NOMO-1 treated with dmso at 0.1 percent for 144 hours (cell line): ENCODE results near the gene SMIM17.
"Not testable (repeated sequence)": the region's sequence is repeated elsewhere in the genome, so short reads cannot be mapped to it uniquely, and the experiment has no call there.

Experiments used
- DNase-seq: peaks from one replicate; lab custom pipeline; 2025; ENCODE audit not compliant: unreplicated experiment; lab: John Stamatoyannopoulos, UW

Gene SMIM17

DNA sequence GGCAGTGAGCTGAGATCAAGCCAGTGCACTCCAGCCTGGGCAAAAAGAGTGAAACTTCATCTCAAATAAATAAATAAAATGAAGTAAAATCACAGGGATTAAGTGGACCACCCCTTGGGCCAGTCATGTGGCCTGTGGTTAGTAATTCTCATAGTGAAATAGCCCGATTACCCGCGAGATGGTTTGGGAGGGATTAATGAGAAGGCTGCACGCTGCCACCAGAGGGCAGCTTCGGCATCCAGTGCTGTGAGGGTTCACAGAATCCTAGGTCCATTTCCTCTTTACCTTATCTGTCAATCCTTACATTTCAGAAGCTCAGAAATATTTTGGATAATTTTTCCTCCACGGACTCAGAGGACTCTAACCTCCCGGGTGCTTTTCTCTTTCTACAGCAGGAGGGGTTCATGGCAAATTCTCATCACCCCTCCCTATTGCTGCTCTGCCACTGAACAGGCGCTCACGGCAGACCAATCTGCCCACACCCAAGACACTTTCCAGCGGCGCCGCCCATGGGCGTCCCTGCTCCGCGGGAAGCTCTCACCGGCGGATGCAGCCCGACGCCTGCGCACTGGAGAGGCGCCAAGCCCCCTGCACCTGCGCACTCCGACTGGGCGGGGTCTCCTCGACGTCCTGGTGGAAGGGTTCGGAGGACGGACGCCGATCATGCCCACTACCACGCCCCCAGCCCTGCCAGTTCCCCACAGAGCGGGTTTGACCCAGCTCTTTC is 17.6 kb downstream of the SMIM17 start:
- DNase-seq, result no peak

GRCh38 chr19:56661248-56661647 is 18.3 kb downstream of the SMIM17 start:
- DNase-seq, result no peak

GRCh38 chr19:56663931-56664500 is 21.1 kb downstream of the SMIM17 start:
- DNase-seq, result no peak

DNA sequence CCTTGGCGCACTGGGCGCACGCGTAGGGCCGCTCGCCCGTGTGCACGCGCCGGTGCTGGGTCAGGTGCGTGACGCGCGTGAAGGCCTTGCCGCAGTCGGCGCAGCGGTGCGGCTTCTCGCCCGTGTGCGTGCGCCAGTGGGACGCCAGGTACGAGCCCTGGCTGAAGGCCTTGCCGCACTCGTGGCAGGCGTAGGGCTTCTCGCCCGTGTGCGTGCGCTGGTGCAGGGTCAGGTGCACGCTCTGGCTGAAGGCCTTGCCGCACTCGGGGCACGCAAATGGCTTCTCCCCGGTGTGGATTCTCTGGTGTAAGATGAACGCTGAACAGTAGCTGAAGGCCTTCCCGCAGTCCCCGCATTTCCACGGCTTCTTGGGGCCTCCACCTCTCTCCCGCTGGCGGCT is 21.6 kb downstream of the SMIM17 start:
- DNase-seq, result no peak

GRCh38 chr19:56667311-56667870 is 24.4 kb downstream of the SMIM17 start:
- no peak for DNase-seq

DNA sequence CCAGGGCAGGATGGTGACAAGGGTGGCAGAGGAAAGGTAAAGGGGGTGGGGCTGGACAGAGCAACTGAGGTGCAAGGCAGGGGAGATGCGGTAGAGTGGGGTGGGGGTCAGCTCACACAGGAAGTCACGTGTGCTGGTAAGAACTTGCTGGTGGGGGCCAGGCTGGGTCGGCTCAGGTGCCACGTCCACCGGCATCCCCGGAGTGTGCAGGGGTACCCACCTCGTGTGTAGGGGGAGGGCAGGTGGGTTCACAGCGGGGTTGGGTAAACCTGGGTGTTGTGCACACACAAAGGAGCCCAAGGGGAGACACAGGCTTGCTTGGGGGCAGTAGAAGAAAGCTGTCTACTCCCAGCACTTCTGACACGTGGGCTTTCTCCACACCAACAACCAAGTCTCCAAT is 25.7 kb downstream of the SMIM17 start:
- DNase-seq, result no peak

GRCh38 chr19:56670401-56670960 is 27.5 kb downstream of the SMIM17 start:
- DNase-seq, result no peak

- no peak for DNase-seq
Measured at GRCh38 chr19:56670961-56671612, 28.1 kb downstream of the SMIM17 start.

GRCh38 chr19:56671613-56671994 is 28.6 kb downstream of the SMIM17 start, which contains the start of gene ZNF835:
Gene ZNF835 (minus strand): TSS chr19:56671757. CDS start chr19:56665198, 6,559 bp downstream.
- no peak for DNase-seq

DNA sequence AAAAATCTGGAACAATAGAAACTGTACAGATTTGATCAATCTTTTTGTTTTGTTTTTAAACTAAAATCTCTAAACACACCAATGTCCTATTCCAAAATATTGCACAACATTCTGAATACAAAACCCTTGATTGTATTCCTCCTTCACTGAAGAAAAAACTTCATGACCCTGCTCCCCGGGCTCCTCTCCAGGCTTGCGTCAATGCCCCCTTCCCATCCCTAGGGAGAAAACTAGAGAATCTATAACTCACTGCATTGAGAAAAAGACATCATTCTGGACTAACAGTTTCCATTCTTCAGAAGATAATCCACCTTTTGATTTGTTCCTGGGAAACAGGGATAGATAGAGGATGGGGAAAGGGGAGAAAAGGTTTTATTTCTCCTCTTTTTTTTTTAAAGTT is 29.7 kb downstream of the SMIM17 start:
- not testable (repeated sequence) for DNase-seq

- DNase-seq, result no peak
Measured at GRCh38 chr19:56678205-56678604, 35.2 kb downstream of the SMIM17 start.

DNA sequence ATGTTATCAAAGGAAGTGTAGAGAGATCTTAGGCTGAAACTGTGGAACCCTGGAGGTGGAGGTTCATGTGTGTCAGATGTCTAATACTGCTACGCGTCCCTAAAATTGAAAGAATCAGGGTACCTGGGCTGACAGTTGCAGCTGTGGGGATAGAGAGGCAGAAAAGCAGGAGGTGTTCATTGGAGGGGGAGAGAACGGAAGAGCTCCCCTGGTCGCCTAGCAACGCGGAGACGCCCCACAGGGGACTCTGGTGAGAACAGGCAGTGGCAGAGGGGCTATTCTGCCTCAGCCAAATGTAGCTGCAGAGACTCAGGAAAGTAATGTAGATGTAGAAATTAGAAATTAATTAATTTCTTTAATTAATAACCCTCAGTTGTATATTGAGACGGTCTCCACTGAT is 38.7 kb downstream of the SMIM17 start:
- DNase-seq, result no peak

- DNase-seq, result no peak
Measured at GRCh38 chr19:56683116-56683515, 40.2 kb downstream of the SMIM17 start.

- no peak for DNase-seq
Measured at GRCh38 chr19:56687031-56687430, 44.1 kb downstream of the SMIM17 start.

DNA sequence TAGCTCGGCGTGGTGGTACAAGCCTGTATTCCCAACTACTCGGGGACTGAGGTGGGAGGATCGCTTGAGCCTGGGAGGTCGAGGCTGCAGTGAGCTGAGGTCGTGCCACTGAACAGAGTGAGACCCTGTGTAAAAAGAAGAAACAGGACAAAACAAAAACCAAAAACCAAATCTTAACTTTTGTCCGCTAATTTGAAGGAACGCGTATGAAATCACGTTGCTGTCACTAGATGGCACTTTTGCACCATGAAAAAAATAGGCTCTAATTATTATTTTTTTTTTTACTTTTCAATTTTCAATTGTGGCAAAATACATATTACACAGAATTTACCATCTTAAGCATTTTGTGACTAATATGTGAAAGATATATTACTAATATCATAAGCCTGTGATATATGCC is 46.2 kb downstream of the SMIM17 start:
- no peak for DNase-seq

- DNase-seq, result no peak
Measured at GRCh38 chr19:56690670-56691069, 47.7 kb downstream of the SMIM17 start.

DNA sequence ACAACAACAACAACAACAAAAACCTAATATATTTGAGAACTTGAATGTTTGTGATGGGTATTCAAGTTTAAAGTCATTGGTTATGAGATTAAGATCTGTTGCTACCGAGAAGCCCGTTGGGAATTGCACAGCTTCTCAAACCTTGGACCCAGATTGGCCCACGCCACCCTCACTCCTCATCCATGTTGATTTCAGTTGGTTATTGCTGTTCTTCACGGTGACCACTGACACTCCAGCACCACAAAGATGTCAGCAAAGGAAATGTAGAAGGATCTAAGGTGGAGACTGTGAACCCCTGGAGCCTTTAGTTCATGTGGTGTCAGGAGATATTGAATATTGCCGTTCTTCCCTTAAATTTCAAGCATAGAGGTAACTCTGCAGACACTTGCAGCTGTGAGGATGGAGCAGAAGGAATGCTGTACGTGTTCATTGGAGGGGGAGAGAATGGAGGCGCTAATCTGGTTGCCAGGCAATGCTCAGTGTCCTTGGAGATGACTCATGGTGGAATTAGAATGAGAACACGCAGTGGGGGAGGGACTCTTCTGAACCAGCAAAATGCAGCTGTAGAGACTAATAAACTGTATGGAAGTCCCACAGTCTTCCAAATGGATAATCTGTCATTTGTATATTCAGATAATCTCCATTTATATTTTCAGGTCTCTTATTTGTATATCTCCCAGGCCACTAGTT is 49.4 kb downstream of the SMIM17 start:
- no peak for DNase-seq

GRCh38 chr19:56699552-56699951 is 56.6 kb downstream of the SMIM17 start:
- no peak for DNase-seq

DNA sequence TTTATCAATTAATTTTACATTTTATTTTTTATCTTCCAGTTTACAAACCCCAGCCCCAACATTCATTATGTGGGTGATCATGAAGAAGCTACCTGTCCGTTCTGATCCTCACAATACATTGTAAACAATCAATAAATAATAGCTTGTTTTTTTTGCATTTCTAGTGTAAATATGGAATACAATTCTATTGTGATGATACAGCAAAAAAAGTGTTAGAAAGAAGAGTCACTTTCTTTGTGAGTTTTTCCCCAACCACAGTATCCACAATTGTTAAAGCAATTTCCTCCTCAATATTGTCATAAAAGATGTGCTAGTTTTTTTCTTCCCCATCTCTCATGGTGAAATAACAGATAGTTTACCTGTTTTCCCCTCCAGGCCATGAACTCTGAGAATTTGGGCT is 58.9 kb downstream of the SMIM17 start:
- no peak for DNase-seq

- no peak for DNase-seq
Measured at GRCh38 chr19:56705939-56706338, 63.0 kb downstream of the SMIM17 start.
